ENCODE measurements around the gene TBKBP1.
"Not testable (repeated sequence)": the region's sequence is repeated elsewhere in the genome, so short reads cannot be mapped to it uniquely, and the experiment has no call there.

The TBKBP1 gene

DNA sequence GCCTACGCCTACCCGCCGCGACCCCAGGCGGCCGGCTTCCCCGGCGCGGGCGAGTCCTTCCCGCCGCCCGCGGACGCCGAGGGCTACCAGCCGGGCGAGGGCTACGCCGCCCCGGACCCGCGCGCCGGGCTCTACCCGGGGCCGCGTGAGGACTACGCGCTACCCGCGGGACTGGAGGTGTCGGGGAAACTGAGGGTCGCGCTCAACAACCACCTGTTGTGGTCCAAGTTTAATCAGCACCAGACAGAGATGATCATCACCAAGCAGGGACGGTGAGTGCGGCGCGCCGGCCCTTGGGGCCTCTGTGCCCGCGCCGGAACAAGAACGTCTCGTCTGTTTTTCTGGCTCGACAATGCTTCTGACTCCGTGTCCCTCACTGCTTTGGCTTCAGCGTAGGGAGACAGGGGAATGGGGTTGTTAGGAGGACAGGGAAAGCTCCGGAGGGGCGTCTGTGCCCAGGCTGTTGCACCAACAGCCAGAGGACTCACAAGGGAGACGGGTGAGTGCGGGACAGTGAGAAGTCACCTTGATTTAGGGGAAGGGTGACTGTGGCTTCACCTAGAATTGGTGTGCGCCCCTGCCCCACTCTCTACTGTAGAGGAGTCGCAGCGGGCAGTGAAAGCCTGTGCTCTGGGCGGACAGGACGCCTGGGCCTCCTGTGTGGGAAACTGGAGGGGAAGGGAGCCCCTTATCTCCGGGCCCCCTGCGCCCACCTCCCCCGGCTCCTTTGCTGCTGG lies 39.9 kb downstream of the TBKBP1 start:
- peaks cover 77% of the 10 kb centered on the region for H3K27me3 Mint-ChIP-seq
- intact Hi-C loops (cut with micrococcal nuclease) = no loop called here
- H3K9me3 Mint-ChIP-seq = no peaks in the 10 kb centered on the region
- H3K4me3 Mint-ChIP-seq = peak overlapping the region; percentile 59
- H3K4me1 Mint-ChIP-seq (ENCODE audit: low read depth) = peaks cover 25% of the 10 kb centered on the region
- H3K27ac Mint-ChIP-seq = no peak overlapping the region
- H3K36me3 Mint-ChIP-seq (ENCODE audit: low read depth) = no peaks in the 10 kb centered on the region

DNA sequence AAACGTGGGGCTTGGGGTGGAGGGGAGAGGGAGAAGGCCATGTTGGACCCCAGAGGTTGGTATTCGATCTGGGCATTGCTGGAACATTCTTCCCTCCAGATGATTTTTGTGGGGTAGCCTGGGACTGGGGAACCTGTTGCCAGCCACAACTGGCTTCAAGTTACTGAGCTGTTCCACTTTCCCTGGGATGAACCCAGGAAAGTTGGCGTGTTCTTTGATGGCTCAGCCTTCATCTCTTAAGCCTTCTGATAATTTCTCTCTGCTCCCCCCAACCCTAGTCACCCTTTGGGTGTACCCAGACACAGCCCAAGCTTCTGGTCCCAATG lies 41.1 kb downstream of the TBKBP1 start:
- Mint-ChIP-seq H3K4me1 (ENCODE audit: low read depth) (peaks cover 25% of the 10 kb centered on the region), H3K27ac (no peak overlapping the region), H3K36me3 (ENCODE audit: low read depth) (no peaks in the 10 kb centered on the region), H3K27me3 (peaks cover 66% of the 10 kb centered on the region), H3K9me3 (no peaks in the 10 kb centered on the region), H3K4me3 (no peak overlapping the region)
- intact Hi-C loops (cut with micrococcal nuclease) = no loop called here

DNA sequence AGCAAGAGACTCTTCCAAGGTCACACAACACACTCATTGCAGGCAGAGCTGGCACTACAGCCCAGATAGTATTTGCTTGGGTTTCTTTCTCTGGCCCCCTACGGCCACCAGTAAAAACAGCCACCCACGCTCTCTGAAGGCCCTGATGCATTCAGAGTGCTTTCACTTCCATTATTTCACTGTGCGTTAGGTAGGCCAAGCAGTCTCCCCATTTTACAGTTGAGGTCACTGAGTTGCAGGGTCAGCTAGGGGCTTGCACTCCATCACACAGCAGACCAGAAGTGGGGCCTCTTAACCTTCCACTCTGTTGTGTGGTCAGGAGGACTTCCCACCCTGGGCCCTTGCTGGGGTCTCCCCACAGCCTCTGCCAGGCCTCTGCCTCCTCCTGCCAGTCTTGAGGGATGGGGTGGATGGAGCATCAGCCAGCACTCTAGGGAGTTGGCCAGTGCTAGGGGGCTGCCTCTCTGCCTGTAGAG lies 41.6 kb downstream of the TBKBP1 start:
- intact Hi-C loops (cut with micrococcal nuclease) = no loop called here
- peaks cover 25% of the 10 kb centered on the region for H3K4me1 Mint-ChIP-seq (ENCODE audit: low read depth)

DNA sequence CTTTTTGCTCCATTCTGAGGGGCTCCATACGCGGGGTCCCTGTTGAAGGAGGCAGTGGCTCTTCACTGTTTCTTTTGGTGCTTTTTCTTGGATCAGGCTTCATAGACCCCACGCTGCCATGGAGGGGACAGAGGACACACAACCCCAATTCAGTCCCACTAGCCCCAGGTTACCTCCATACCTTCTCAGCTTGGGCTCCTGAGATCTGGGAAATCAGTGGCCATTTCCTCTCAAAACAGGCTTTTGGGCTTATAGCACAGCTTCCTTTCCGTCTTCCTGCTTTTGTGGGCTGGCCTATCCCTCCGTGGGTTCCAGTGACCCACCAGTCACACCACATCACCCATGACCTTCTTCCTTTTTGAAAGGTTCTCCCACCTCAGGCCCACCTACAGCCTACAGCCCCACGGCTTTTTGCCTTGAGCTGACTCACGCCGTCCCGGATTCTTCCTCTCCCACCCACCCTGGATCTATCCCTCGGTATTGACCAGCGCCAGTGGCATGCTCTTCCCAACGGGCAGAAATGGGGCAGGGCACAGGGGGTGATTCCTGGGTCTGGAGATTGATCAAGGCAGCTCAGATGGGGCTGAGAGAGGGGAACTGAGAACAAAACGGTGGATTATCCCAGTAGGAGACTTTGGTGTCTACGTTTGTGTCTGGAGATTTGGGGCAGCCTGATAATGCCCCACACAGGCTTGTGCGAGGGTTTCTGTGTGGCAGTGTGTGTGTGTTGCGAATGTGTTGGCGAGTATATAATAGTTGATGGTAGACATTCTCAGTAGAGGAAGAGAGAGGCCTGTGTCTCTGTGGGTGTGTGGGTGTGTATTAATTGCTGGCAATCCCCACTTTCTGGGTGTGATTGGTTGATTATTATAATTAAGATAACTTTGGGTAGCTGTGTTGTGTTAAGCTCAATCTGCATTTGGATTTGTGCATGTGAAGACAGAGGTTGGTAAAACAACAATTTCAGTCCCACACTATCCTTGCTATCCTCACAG lies 42.8 kb downstream of the TBKBP1 start:
- intact Hi-C loops (cut with micrococcal nuclease) = no loop called here
- Mint-ChIP-seq H3K27ac (no peak overlapping the region), H3K36me3 (ENCODE audit: low read depth) (no peaks in the 10 kb centered on the region), H3K9me3 (no peaks in the 10 kb centered on the region), H3K27me3 (peaks cover 62% of the 10 kb centered on the region), H3K4me1 (ENCODE audit: low read depth) (peaks cover 25% of the 10 kb centered on the region), H3K4me3 (no peak overlapping the region)

More for the DNA sequence above, 41.6 kb downstream of the TBKBP1 start:
- Mint-ChIP-seq H3K36me3 (ENCODE audit: low read depth) (no peaks in the 10 kb centered on the region), H3K27ac (no peak overlapping the region), H3K4me3 (no peak overlapping the region), H3K27me3 (peaks cover 63% of the 10 kb centered on the region), H3K9me3 (no peaks in the 10 kb centered on the region)

DNA sequence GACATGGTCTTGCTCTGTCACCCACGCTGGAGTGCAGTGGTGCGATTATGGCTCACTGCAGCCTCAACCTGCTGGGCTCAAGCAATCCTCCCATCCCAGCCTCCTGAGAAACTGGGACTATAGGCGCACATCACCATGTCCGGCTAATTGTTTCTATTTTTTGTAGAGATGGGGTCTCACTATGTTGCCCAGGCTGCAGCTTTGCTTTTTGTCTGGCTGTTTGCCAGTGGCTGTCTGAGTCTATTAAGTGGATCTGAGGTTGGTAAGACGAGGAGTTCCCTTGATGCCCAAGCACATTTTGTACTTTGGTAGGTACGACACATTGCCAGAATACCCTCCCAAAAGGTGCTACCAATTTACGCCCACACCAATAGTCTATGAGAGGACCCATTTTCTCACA lies 44.2 kb downstream of the TBKBP1 start:
- intact Hi-C loops (cut with micrococcal nuclease) = no loop called here
- H3K27me3 Mint-ChIP-seq = peaks cover 62% of the 10 kb centered on the region
- H3K9me3 Mint-ChIP-seq = no peaks in the 10 kb centered on the region
- no peaks in the 10 kb centered on the region for H3K36me3 Mint-ChIP-seq (ENCODE audit: low read depth)
- peaks cover 21% of the 10 kb centered on the region for H3K4me1 Mint-ChIP-seq (ENCODE audit: low read depth)
- no peak overlapping the region for H3K4me3 Mint-ChIP-seq
- H3K27ac Mint-ChIP-seq = no peak overlapping the region

DNA sequence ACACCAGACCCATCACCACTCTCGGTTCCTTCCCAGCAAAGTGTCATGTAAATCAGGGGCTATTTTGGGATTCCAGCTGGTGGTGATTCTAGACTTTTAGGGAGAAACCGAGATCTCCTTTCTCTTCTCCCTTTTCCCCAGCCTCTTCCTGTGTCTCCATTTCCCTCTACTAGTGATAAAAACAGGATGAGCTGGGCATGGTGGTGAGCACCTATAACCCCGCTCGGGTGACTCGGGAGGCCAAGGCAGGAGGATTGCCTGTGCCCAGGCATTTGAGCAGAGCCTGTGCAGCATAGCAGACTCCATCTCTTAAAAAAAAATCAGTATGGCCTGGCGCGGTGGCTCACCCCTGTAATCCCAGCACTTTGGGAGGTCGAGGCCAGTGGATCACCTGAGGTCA lies 45.2 kb downstream of the TBKBP1 start:
- Mint-ChIP-seq H3K4me1 (ENCODE audit: low read depth) (peaks cover 15% of the 10 kb centered on the region), H3K9me3 (no peaks in the 10 kb centered on the region), H3K27ac (no peak overlapping the region), H3K36me3 (ENCODE audit: low read depth) (no peaks in the 10 kb centered on the region), H3K4me3 (no peak overlapping the region), H3K27me3 (peaks cover 66% of the 10 kb centered on the region)
- intact Hi-C loops (cut with micrococcal nuclease) = no loop called here

DNA sequence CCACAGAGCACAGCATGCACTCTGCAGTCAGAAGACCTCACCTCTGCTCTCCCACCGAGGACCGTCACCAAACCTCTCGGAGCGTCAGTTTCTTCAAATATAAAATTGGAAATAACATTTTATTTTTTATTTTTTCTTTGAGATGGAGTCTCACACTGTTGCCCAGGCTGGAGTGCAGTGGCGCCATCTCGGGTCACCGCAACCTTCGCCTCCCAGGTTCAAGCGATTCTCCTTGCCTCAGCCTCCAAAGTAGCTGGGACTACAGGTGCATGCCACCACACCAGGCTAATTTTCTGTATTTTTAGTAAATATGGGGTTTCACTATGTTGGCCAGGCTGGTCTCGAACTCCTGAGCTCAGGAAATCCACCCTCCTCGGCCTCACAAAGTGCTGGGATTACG lies 46.0 kb downstream of the TBKBP1 start:
- Mint-ChIP-seq H3K4me1 (ENCODE audit: low read depth) (peaks cover 13% of the 10 kb centered on the region), H3K27me3 (peaks cover 66% of the 10 kb centered on the region)
- H3K27ac Mint-ChIP-seq; intact Hi-C loops (cut with micrococcal nuclease); H3K36me3 Mint-ChIP-seq (ENCODE audit: low read depth); H3K4me3 Mint-ChIP-seq; H3K9me3 Mint-ChIP-seq: not testable (repeated sequence)

DNA sequence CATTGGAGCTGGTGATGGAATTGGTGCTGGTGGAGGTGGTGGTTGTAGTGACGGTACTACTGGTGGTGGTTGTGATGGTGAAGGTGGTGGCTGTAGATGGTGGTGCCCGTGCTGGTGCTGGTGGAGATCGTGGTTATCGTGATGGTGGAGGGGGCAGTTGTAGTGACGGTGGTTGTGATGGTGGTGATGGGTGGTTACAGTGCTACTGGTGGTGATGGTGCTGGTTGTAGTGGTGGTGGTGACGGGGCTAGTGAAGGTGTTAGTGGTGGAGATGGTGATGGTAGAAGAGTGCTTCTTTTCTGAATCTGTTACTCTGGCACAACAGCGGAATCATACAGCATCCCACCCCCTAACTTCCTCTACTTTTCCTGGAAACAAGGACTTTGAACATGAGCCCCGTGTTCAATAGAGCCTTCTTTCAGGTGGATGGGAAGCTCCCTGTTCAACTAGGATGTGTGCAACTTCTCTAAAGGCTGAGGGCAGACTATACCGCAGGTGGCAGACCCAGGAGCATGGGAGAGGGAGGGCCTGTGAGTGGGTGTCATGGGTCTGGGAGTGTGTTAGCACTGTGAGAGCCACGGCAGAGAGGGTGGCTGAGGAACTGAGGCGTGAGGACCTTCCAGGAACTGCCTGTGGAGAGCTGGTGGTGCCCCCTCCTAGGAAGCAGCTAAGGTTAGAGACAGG lies 47.3 kb downstream of the TBKBP1 start:
- Mint-ChIP-seq H3K36me3 (ENCODE audit: low read depth) (no peaks in the 10 kb centered on the region), H3K4me1 (ENCODE audit: low read depth) (peaks cover 9% of the 10 kb centered on the region), H3K4me3 (no peak overlapping the region), H3K9me3 (no peaks in the 10 kb centered on the region), H3K27ac (no peak overlapping the region), H3K27me3 (peaks cover 68% of the 10 kb centered on the region)
- intact Hi-C loops (cut with micrococcal nuclease) = no loop called here

DNA sequence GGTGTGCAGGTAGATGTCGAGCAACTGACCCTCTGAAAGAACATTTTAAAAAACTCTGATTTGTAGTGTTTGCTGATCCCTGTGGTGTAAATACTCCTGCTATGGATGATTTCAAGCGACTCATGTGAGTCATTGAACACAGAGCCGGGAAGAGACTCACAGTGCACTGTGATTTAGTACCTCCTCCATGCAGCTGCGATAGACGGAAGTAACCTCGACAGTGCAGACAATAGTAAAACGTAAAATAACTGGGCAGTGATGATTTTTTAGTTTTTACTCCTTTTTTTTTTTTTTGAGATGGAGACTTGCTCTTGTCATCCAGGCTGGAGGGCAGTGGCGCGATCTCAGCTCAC lies 47.8 kb downstream of the TBKBP1 start:
- Mint-ChIP-seq H3K4me1 (ENCODE audit: low read depth) (peaks cover 9% of the 10 kb centered on the region), H3K27ac (no peak overlapping the region), H3K36me3 (ENCODE audit: low read depth) (no peaks in the 10 kb centered on the region), H3K9me3 (no peaks in the 10 kb centered on the region), H3K27me3 (peaks cover 63% of the 10 kb centered on the region), H3K4me3 (no peak overlapping the region)
- intact Hi-C loops (cut with micrococcal nuclease) = no loop called here

DNA sequence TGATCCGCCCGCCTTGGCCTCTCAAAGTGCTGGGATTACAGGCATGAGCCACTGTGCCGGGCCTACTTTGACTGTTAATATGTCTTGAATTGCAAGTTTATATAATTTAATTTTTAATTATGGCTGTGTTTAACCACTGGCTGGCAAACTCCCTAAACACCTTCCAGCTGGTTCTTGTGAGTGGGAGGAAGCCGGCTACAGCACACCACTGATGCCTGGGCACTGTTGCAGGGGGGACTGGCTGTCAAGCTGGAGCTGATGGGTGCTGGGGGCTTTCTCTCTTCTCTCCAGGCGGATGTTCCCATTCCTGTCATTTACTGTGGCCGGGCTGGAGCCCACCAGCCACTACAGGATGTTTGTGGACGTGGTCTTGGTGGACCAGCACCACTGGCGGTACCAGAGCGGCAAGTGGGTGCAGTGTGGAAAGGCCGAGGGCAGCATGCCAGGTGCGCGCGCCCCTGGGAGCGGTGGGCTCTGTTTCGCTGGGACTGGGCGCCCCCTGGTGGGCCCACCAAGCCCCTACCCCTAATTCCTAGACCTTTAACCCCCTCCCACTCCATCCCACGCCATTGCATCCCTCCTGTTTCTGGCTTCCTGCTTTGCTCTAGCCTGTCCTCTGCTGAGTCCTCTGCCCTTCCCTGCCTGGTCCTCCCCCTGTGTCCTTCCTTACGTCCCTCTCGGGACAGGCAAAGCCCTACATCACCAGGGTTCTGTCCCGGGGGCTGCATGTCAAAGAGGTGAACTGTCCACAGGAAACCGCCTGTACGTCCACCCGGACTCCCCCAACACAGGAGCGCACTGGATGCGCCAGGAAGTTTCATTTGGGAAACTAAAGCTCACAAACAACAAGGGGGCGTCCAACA lies 48.6 kb downstream of the TBKBP1 start:
- intact Hi-C loops (cut with micrococcal nuclease) = no loop called here

DNA sequence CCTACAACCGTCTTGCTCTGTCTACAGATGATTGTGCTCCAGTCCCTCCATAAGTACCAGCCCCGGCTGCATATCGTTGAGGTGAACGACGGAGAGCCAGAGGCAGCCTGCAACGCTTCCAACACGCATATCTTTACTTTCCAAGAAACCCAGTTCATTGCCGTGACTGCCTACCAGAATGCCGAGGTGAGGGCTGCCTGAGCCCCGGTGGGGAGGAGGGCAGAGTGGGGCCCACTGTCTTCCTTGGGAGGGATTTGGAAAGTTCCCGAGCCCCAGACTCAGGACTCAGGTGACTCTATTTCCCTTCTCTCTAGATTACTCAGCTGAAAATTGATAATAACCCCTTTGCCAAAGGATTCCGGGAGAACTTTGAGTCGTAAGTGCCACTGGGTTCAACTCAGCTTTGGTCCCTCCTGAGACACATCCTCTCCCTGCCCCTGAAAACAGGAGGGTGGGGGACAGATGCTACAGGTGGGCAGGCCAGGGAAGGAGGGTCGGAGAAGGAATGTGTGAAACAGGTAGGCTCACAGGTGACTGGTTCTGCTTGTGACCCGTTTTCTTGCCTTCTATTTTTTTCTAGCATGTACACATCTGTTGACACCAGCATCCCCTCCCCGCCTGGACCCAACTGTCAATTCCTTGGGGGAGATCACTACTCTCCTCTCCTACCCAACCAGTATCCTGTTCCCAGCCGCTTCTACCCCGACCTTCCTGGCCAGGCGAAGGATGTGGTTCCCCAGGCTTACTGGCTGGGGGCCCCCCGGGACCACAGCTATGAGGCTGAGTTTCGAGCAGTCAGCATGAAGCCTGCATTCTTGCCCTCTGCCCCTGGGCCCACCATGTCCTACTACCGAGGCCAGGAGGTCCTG lies 50.4 kb downstream of the TBKBP1 start:
- peaks cover 62% of the 10 kb centered on the region for H3K27me3 Mint-ChIP-seq
- no peak overlapping the region for H3K4me3 Mint-ChIP-seq
- H3K27ac Mint-ChIP-seq = no peak overlapping the region
- intact Hi-C loops (cut with micrococcal nuclease) = no loop called here
- H3K9me3 Mint-ChIP-seq = no peaks in the 10 kb centered on the region
- H3K36me3 Mint-ChIP-seq (ENCODE audit: low read depth) = no peaks in the 10 kb centered on the region
- H3K4me1 Mint-ChIP-seq (ENCODE audit: low read depth) = peaks cover 9% of the 10 kb centered on the region

More for the DNA sequence above, 48.6 kb downstream of the TBKBP1 start:
- no peaks in the 10 kb centered on the region for H3K36me3 Mint-ChIP-seq (ENCODE audit: low read depth)
- H3K27me3 Mint-ChIP-seq = peaks cover 64% of the 10 kb centered on the region
- H3K27ac Mint-ChIP-seq = no peak overlapping the region
- no peaks in the 10 kb centered on the region for H3K9me3 Mint-ChIP-seq
- H3K4me3 Mint-ChIP-seq = no peak overlapping the region
- H3K4me1 Mint-ChIP-seq (ENCODE audit: low read depth) = peaks cover 9% of the 10 kb centered on the region

DNA sequence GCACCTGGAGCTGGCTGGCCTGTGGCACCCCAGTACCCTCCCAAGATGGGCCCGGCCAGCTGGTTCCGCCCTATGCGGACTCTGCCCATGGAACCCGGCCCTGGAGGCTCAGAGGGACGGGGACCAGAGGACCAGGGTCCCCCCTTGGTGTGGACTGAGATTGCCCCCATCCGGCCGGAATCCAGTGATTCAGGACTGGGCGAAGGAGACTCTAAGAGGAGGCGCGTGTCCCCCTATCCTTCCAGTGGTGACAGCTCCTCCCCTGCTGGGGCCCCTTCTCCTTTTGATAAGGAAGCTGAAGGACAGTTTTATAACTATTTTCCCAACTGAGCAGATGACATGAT lies 51.0 kb downstream of the TBKBP1 start:
- H3K9me3 Mint-ChIP-seq = no peaks in the 10 kb centered on the region
- H3K27ac Mint-ChIP-seq = no peak overlapping the region
- peaks cover 9% of the 10 kb centered on the region for H3K4me1 Mint-ChIP-seq (ENCODE audit: low read depth)
- no peak overlapping the region for H3K4me3 Mint-ChIP-seq
- no peaks in the 10 kb centered on the region for H3K36me3 Mint-ChIP-seq (ENCODE audit: low read depth)
- intact Hi-C loops (cut with micrococcal nuclease) = no loop called here
- H3K27me3 Mint-ChIP-seq = peaks cover 64% of the 10 kb centered on the region

DNA sequence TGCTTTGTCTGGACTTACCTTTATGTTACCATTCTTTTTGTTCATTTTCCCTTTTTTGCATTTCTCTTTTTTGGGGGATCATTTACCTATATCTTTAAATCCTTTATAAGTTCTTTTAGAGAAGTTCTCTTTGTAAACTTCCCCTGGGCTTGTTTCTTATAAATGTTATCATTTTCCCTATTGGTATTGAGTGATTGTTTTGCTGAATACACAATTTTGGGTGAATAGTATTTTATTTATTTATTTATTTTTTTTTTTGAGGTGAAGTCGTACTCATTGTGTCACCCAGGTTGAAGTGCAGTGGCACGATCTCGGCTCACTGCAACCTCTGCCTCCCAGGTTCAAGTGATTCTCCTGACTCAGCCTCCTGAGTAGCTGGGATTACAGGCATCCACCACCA lies 57.5 kb downstream of the TBKBP1 start:
- H3K27ac Mint-ChIP-seq = no peak overlapping the region
- no peak overlapping the region for H3K4me3 Mint-ChIP-seq
- no peaks in the 10 kb centered on the region for H3K9me3 Mint-ChIP-seq
- intact Hi-C loops (cut with micrococcal nuclease) = no loop called here
- H3K4me1 Mint-ChIP-seq (ENCODE audit: low read depth) = peaks cover 6% of the 10 kb centered on the region
- H3K36me3 Mint-ChIP-seq (ENCODE audit: low read depth) = no peaks in the 10 kb centered on the region
- H3K27me3 Mint-ChIP-seq = peaks cover 31% of the 10 kb centered on the region
